Breast epithelium (tissue), 4 donors: ENCODE measurements around the gene RIMBP2. TPM values are rescaled to one million over a fixed set of nuclear protein-coding genes. Genes with fewer than 3 reads are reported as not detected.

Experiments
- DNase-seq, 2 donors: peaks; one replicate each; pipeline ENCODE4 v3.0.0-alpha.2; 2019; ENCODE audit warnings: low spot score in 2 of 2
- H3K27ac ChIP-seq, 2 donors: fragments of 200-600 bp; sonication (generic) in 1 of 2; one replicate each; pipeline ENCODE4 v1.5.1; 2016 to 2019; ENCODE audit warnings: mild to moderate bottlenecking in 1 of 2
- H3K27me3 ChIP-seq, 2 donors: fragments of 200-600 bp; sonication (generic) in 1 of 2; one replicate each; pipeline versions ENCODE4 v1.5.1 to v1.6.0; 2017 to 2019; ENCODE audit warnings: control low read depth in 1 of 2, mild to moderate bottlenecking in 1 of 2
- H3K36me3 ChIP-seq: fragments of 200-600 bp; one replicate; pipeline ENCODE4 v1.5.1; 2019
- H3K4me1 ChIP-seq, 2 donors: fragments of 200-600 bp; sonication (generic); one replicate each; pipeline ENCODE4 v1.5.1; 2016 to 2019; ENCODE audit warnings: control low read depth in 1 of 2
- H3K4me3 ChIP-seq, 3 donors: fragments of 200-600 bp; sonication (generic); 1 replicate in 2 of 3; 2 replicates in 1 of 3; pipeline ENCODE4 v1.5.1; 2016 to 2019; ENCODE audit warnings: mild to moderate bottlenecking in 3 of 3, moderate library complexity in 2 of 3
- H3K9me3 ChIP-seq, 2 donors: fragments of 200-600 bp; sonication (generic) in 1 of 2; one replicate each; pipeline ENCODE4 v1.5.1; 2016 to 2019; ENCODE audit warnings: control low read depth in 1 of 2
- POLR2A ChIP-seq: fragments of 450-650 bp; IDR thresholded peaks from one replicate; pipeline ENCODE4 v1.6.1; 2016; ENCODE audit warnings: antibody characterized with exemption, mild to moderate bottlenecking, moderate library complexity
- POLR2AphosphoS5 ChIP-seq, 3 donors: sonication (generic); formaldehyde crosslinking; IDR thresholded peaks; one replicate each; pipeline ENCODE4 v1.6.1; 2017; ENCODE audit warnings: antibody characterized with exemption in 3 of 3
- intact Hi-C: fragments of 100-400 bp; cut with DNase I; formaldehyde crosslinking; loops from one replicate; pipeline ENCODE4 v1.15.1; 2023; ENCODE audit warnings: low total_unique reads
- total RNA-seq, 3 donors: library from RNA; depleted of rRNA; stranded (reverse); fragments of >200 nt; gene quantifications; one replicate each; pipeline ENCODE4 v1.1.0, GENCODE V29; 2016
- TF ChIP-seq, protein P1 (sequence below), 3 donors: fragments of 450-650 bp; IDR thresholded peaks; one replicate each; pipeline ENCODE4 v1.5.1; 2016 to 2017; ENCODE audit warnings: antibody characterized with exemption in 3 of 3, mild to moderate bottlenecking in 3 of 3, moderate library complexity in 3 of 3

Gene RIMBP2
- total RNA-seq, 3 donors from 2014 or later = under 0.01 to 0.59 (median under 0.01) TPM

DNA sequence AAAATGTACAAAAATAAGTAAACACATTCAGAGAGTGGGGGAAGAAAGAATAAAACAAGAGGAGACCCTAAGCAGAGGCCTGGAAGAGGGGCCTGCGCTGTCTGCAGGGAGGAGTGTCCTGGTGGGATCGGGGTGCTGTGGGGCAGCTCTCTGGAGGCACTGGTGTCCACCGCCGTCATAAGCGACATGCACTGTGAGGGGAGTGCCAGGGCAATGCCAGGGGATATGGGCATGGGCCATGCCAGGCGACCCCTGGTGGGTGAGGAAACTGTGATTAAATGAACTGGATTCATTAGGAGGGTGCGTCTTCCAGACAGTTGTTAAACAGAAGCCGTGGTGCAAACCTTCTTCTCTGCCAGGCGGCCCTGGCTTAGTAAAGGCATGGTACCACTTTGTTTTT lies 261.8 kb downstream of the RIMBP2 start:
- no peaks in the 10 kb centered on the region for H3K27me3 ChIP-seq
- no peaks in the 10 kb centered on the region for H3K4me1 ChIP-seq
- intact Hi-C loops = no loop called here
- no peaks in the 10 kb centered on the region for H3K36me3 ChIP-seq
- no peak overlapping the region for H3K4me3 ChIP-seq
- H3K9me3 ChIP-seq = no peaks in the 10 kb centered on the region
- TF ChIP-seq POLR2A (no peak), POLR2AphosphoS5 (IDR thresholded peaks at IDR 0.05) (no peak)
- TF ChIP-seq, protein P1, sequence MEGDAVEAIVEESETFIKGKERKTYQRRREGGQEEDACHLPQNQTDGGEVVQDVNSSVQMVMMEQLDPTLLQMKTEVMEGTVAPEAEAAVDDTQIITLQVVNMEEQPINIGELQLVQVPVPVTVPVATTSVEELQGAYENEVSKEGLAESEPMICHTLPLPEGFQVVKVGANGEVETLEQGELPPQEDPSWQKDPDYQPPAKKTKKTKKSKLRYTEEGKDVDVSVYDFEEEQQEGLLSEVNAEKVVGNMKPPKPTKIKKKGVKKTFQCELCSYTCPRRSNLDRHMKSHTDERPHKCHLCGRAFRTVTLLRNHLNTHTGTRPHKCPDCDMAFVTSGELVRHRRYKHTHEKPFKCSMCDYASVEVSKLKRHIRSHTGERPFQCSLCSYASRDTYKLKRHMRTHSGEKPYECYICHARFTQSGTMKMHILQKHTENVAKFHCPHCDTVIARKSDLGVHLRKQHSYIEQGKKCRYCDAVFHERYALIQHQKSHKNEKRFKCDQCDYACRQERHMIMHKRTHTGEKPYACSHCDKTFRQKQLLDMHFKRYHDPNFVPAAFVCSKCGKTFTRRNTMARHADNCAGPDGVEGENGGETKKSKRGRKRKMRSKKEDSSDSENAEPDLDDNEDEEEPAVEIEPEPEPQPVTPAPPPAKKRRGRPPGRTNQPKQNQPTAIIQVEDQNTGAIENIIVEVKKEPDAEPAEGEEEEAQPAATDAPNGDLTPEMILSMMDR (IDR thresholded peaks at IDR 0.05) = no peak
- H3K27ac ChIP-seq = no peak overlapping the region
- DNase-seq = no peak

DNA sequence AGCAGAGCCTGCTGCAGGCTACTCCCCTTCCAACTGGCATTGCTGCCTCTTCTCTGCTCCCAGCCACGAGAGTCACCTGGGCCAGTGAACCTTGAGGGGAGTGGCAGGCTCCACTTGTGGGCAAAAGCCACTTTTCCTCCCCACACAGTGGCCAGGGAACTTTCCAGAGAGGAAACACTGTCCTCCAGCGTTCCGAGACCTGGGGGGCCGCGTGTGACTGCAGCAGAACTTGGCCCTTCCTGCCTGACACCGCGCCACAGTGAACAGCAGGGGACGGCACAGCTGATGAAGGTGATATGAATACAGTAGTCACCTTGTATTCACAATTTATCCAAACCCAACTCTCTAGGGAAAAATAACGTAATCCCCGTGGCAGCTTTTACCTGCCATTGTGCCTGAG lies 263.6 kb downstream of the RIMBP2 start:
- no peaks in the 10 kb centered on the region for H3K36me3 ChIP-seq
- no peak overlapping the region for H3K27ac ChIP-seq
- H3K27me3 ChIP-seq = no peaks in the 10 kb centered on the region
- intact Hi-C loops = no loop called here
- H3K4me1 ChIP-seq = no peaks in the 10 kb centered on the region
- no peak overlapping the region for H3K4me3 ChIP-seq
- TF ChIP-seq POLR2AphosphoS5 (IDR thresholded peaks at IDR 0.05) = no peak
- TF ChIP-seq, protein P1 (IDR thresholded peaks at IDR 0.05) = no peak
- no peak for TF ChIP-seq POLR2A
- no peak for DNase-seq
- no peaks in the 10 kb centered on the region for H3K9me3 ChIP-seq

DNA sequence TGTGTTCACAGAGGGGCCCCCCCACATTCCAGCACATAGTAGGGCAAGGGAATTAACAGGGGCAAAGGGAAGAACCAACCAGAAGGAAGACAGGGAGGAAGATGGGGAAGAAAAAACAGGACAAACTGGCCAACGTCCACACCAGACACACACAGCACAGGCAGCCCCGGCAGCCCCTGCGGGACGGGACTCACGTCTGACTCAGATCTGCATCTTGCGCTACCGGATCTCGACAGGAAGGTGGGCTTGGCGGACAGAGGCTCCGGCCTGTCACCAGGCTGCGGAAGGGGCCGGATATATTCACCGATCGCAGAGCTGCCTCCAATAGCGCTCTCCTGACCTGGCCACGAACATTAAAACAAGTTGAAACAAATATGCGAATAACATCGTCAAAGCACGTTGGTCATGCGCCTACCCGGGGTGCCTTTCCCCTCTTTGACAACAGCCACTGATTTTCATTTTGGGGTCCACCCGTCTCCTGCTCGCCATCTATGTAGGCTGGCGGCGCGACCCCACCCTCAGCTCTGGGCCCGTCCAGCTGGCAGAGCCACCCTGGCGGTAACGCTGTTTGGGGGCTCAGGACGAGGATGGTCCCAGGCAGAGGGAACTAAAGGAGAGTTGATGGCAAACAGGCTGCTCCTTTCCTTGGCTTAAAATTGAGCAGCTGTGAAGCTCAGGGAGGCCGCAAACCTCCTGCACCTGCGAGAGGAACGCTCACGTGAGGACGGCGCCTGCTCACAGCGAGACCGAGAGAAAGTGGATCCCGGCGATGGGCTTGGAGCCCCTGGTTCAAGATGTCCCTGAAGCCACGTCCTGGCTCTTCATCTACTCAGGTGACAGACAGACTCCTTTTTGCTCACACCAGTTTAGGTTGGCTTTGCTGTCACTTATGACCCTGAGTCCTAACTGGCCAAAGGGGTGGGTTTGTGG lies 264.8 kb downstream of the RIMBP2 start:
- Histone ChIP-seq H3K4me3 (no peak overlapping the region), H3K4me1 (no peaks in the 10 kb centered on the region), H3K27ac (no peak overlapping the region), H3K27me3 (no peaks in the 10 kb centered on the region), H3K9me3 (no peaks in the 10 kb centered on the region), H3K36me3 (no peaks in the 10 kb centered on the region)
- intact Hi-C loops = no loop called here
- TF ChIP-seq POLR2A (no peak), POLR2AphosphoS5 (IDR thresholded peaks at IDR 0.05) (no peak)
- TF ChIP-seq, protein P1 (IDR thresholded peaks at IDR 0.05) = no peak
- DNase-seq = no peak

DNA sequence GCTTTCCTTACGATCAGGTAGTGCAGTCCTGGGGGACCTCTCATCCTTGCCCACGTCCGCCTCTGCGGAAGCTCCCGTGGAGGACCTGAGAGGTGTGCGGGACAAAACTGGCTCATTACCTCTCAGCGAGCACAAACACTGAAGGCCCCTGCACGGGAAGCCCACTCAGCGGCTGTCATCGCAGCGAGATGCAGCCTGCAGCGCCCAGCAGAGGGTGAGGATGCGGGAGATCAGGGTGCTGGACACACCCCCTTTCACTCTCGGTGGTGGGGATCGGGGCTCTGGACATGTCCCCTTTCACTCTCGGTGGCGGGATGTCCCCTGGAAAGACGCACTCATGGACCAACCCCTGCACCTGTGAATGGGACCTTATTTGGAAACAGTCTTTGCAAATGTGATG lies 266.8 kb downstream of the RIMBP2 start:
- no peaks in the 10 kb centered on the region for H3K36me3 ChIP-seq
- no peak for DNase-seq
- H3K4me1 ChIP-seq = no peaks in the 10 kb centered on the region
- TF ChIP-seq POLR2A (no peak), POLR2AphosphoS5 (IDR thresholded peaks at IDR 0.05) (no peak)
- TF ChIP-seq, protein P1 (IDR thresholded peaks at IDR 0.05) = no peak
- H3K27ac ChIP-seq = no peak overlapping the region
- no peaks in the 10 kb centered on the region for H3K27me3 ChIP-seq
- no peaks in the 10 kb centered on the region for H3K9me3 ChIP-seq
- intact Hi-C loops = no loop called here
- no peak overlapping the region for H3K4me3 ChIP-seq

DNA sequence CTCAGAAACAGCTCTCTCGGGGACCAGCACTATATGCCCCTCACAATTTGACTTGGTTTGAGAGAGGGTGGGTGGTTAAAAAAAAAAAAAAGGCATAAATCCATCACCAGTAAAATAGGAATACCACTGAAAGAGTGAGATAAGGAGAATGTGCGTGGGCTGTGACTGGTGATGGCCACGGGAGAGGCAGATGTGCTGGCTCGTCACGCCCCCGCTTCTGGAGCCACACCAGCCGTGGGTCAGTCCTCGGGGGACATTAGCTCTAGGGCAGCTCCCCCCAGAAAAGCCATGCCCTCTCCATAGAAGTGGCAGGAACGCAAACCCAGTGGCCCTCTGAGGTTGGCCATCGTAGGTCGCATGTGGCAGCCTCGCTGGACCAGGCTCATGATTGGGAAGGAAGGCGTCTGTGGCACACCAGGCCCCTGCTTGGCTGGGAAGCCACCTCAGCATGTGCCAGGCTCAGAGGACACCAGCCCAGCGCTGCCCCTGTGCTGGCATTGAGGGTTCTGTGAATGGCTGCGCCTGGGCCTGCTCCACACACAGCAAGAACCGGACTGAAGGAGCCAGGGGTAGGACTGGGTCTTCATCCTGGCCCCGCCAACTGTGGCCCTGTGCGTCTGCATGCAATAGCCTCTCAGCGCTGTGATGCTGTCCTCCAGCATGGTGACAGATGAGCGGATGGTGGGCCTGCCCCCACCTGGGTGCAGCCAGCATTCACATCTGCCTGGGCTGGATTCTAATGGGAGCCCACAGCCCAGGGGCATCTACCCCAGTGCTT lies 267.9 kb downstream of the RIMBP2 start:
- Histone ChIP-seq H3K27ac (no peak overlapping the region), H3K36me3 (no peaks in the 10 kb centered on the region), H3K27me3 (no peaks in the 10 kb centered on the region), H3K4me3 (no peak overlapping the region), H3K4me1 (no peaks in the 10 kb centered on the region), H3K9me3 (no peaks in the 10 kb centered on the region)
- TF ChIP-seq, protein P1 (IDR thresholded peaks at IDR 0.05) = no peak
- TF ChIP-seq POLR2AphosphoS5 (IDR thresholded peaks at IDR 0.05) (no peak), POLR2A (no peak)
- intact Hi-C loops = no loop called here
- DNase-seq = no peak
